Hair follicular keratinocyte (primary cell): ENCODE results near the gene ANKRD7. TPM values are rescaled to one million over a fixed set of nuclear protein-coding genes. Genes with fewer than 3 reads are reported as not detected.

Experiments
- total RNA-seq: library from RNA; depleted of rRNA; stranded (reverse); fragments of >200 nt; gene quantifications from 2 replicates; pipeline ENCODE4 v1.2.3, GENCODE V29; 2015

Gene ANKRD7
- 0.61 and 1.4 TPM in 2 replicates for total RNA-seq

GRCh38 chr7:118224521-118224920, at the start of gene ANKRD7:
Gene ANKRD7, plus strand, starts transcription at chr7:118224704. Its CDS starts 127 bp downstream, at chr7:118224831.

DNA sequence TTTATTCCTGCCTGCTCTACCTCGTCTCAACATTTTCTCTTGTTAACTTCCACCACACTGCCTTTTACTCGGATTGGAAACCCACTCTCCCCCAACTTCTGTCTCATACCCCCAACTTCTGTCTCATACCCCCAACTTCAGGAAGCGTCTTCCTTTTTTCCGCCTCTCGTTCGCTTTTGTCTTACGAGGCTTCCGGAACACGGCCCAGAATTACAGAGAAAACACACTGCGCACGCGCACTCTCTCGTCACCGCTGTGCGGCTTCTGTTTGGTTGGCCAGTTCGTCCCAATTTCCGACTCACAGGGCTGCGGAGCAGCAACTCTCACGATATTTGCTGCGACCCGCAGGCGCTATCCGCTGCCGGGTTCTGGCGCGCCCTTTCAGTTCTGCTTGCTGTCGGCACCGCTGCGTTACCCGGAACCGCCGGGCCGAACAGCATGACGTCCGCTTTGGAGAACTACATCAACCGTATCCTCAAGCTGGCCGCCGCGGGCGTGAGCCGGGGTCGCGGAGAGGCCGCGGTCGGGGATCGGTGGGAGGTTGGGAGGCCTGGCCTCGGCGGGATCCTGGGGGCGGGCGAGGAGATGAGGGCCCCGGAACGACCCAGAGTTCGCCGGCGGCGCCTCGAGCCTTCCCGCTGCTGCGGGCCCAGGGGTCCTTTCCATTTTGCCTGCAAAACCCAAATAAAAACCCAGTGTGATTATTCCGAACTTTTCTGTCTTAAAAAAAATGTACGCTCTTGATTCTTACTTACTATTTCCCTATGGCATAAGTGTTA, 40.5 kb upstream of the ANKRD7 start, which contains the start of gene LSM8:
Gene LSM8, plus strand, starts transcription at position 379 of the 779 bp plus-strand sequence. Its CDS starts 60 bp downstream, at position 439.

Other genes with a start within 250 kb of the ANKRD7 start
- gene LSM8, start 40.5 kb upstream of the ANKRD7 start, total RNA-seq, result 23.7 and 35.8 TPM in 2 replicates